Panc1 (cell line): ENCODE data around the gene GIN1. TPM values are rescaled to one million over a fixed set of nuclear protein-coding genes. Genes with fewer than 3 reads are reported as not detected.
"Not testable (repeated sequence)": the region's sequence is repeated elsewhere in the genome, so short reads cannot be mapped to it uniquely, and the experiment has no call there.

Experiments
- ATAC-seq: fragments of 200-7000 bp; cut with Tn5 transposase; 2 replicates; pipeline ENCODE4 v1.9.1; 2020; ENCODE audit warnings: mild to moderate bottlenecking, moderate library complexity
- BruUV-seq: library from RNA; stranded (reverse); fragments of 400-500 nt; replicated peaks from 2 replicates; lab custom pipeline; 2021; lab: Mats Ljungman, UMichigan
- CTCF ChIA-PET: fragments of 300-600 bp; sonication (Branson Sonifier 250); formaldehyde crosslinking; loops from one replicate; lab custom pipeline; 2022; ENCODE audit warnings: antibody characterized with exemption; lab: Charles Lee
- POLR2A ChIA-PET: fragments of 300-600 bp; sonication (Branson Sonifier 250); formaldehyde crosslinking; loops from one replicate; lab custom pipeline; 2022; ENCODE audit warnings: antibody characterized with exemption; lab: Charles Lee
- DNase-seq: peaks from one replicate; pipeline ENCODE4 v3.0.0-alpha.2; 2010; ENCODE audit warnings: low read depth, low spot score
- H3K27ac ChIP-seq: 2 replicates; pipeline ENCODE4 v1.5.1; 2011; ENCODE audit warnings: mild to moderate bottlenecking, low read length, inconsistent platforms
- H3K27me3 ChIP-seq: fragments of 200-500 bp; sonication (Bioruptor generic); 2 replicates; pipeline ENCODE4 v1.6.0; 2014; ENCODE audit warnings: low read length, inconsistent platforms; ENCODE audit not compliant: control insufficient read depth, insufficient read depth
- H3K36me3 ChIP-seq: fragments of 200-500 bp; sonication (Bioruptor generic); 2 replicates; pipeline ENCODE4 v1.5.1; 2014; ENCODE audit warnings: inconsistent platforms, mild to moderate bottlenecking, low read length, moderate library complexity; ENCODE audit not compliant: control insufficient read depth, insufficient read depth
- H3K4me1 ChIP-seq: 2 replicates; pipeline ENCODE4 v1.5.1; 2011; ENCODE audit warnings: inconsistent platforms, mild to moderate bottlenecking, low read length, moderate library complexity; ENCODE audit not compliant: control insufficient read depth, insufficient read depth
- H3K4me3 ChIP-seq, 2 experiments: 2 replicates each; pipeline ENCODE4 v1.5.1; 2011 to 2012; ENCODE audit warnings: low read depth in 2 of 2, low read length in 2 of 2, mild to moderate bottlenecking in 2 of 2, inconsistent platforms in 1 of 2, moderate library complexity in 1 of 2
- H3K9me3 ChIP-seq: fragments of 200-500 bp; sonication (Bioruptor generic); 2 replicates; pipeline ENCODE4 v1.5.1; 2014; ENCODE audit warnings: low read depth, mild to moderate bottlenecking, inconsistent platforms, low read length, moderate library complexity; ENCODE audit not compliant: control insufficient read depth, insufficient read depth
- CTCF ChIP-seq: fragments of 450-650 bp; IDR thresholded peaks from 2 replicates; pipeline ENCODE4 v1.5.1; 2017; ENCODE audit warnings: mild to moderate bottlenecking
- POLR2AphosphoS5 ChIP-seq: IDR thresholded peaks from 2 replicates; pipeline ENCODE4 v1.6.1; 2012; ENCODE audit warnings: mild to moderate bottlenecking, low read depth, low read length, moderate library complexity
- REST ChIP-seq, 2 experiments: IDR thresholded peaks; 2 replicates each; pipeline ENCODE4 v1.6.1; 2011 to 2012; ENCODE audit warnings: low read depth in 2 of 2, control low read depth in 1 of 2, low read length in 1 of 2, mild to moderate bottlenecking in 1 of 2, moderate library complexity in 1 of 2; ENCODE audit not compliant: insufficient read depth in 1 of 2
- SIN3A ChIP-seq: IDR thresholded peaks from 2 replicates; pipeline ENCODE4 v1.6.1; 2012; ENCODE audit warnings: low read depth, mild to moderate bottlenecking, low read length, moderate library complexity, borderline replicate concordance; ENCODE audit not compliant: insufficient read depth
- TCF7L2 ChIP-seq: IDR thresholded peaks from 2 replicates; pipeline ENCODE4 v1.6.1; 2011; ENCODE audit warnings: mild to moderate bottlenecking, low read depth, low read length, inconsistent platforms
- in situ Hi-C: cut with HindIII; loops from 2 replicates; pipeline ENCODE4 v1.10.0; 2016; ENCODE audit warnings: low sequenced_read_pairs, low pct_unique_long_range_greater_than_20kb
- intact Hi-C: fragments of 100-400 bp; cut with micrococcal nuclease; formaldehyde crosslinking; loops from one replicate; pipeline ENCODE4 v1.10.0; 2022; ENCODE audit not compliant: unreplicated experiment
- total RNA-seq: library from RNA; stranded (reverse); gene quantifications from one replicate; pipeline ENCODE4 v1.2.1, GENCODE V29; 2021; ENCODE audit not compliant: unreplicated experiment

GIN1 gene
- total RNA-seq, 1 experiment from 2014 or later, result 4.5 TPM

GRCh38 chr5:103145196-103145595 lies 25.3 kb upstream of the GIN1 start:
- no peak for ATAC-seq
- BruUV-seq, result no TSS peak
- POLR2A ChIA-PET, result no interaction called here
- H3K9me3 ChIP-seq, result no peaks in the 10 kb centered on the region
- in situ Hi-C loops, result no loop called here
- no peak overlapping the region for H3K27ac ChIP-seq
- H3K36me3 ChIP-seq, result no peaks in the 10 kb centered on the region; the same call in 1 of the 2 replicates
- no peaks in the 10 kb centered on the region for H3K4me1 ChIP-seq
- intact Hi-C loops, result no loop called here
- CTCF ChIA-PET, result no interaction called here
- no peak overlapping the region for H3K4me3 ChIP-seq
- TF ChIP-seq SIN3A, result no peak
- TF ChIP-seq CTCF, result no peak
- no peak for TF ChIP-seq REST (IDR thresholded peaks at IDR 0.05; ENCODE audit: insufficient read depth in 1 of 2, low read depth in 2 of 2, low read length in 1 of 2)
- TF ChIP-seq POLR2AphosphoS5, result no peak
- TF ChIP-seq TCF7L2, result no peak
- no peaks in the 10 kb centered on the region for H3K27me3 ChIP-seq
- DNase-seq, result no peak

- H3K36me3 ChIP-seq, in situ Hi-C loops, CTCF ChIA-PET, H3K4me3 ChIP-seq, H3K9me3 ChIP-seq, H3K27ac ChIP-seq, H3K27me3 ChIP-seq, intact Hi-C loops, ATAC-seq, POLR2A ChIA-PET, H3K4me1 ChIP-seq, DNase-seq, BruUV-seq: not testable (repeated sequence)
Measured at GRCh38 chr5:103142132-103142531, 22.2 kb upstream of the GIN1 start.

DNA sequence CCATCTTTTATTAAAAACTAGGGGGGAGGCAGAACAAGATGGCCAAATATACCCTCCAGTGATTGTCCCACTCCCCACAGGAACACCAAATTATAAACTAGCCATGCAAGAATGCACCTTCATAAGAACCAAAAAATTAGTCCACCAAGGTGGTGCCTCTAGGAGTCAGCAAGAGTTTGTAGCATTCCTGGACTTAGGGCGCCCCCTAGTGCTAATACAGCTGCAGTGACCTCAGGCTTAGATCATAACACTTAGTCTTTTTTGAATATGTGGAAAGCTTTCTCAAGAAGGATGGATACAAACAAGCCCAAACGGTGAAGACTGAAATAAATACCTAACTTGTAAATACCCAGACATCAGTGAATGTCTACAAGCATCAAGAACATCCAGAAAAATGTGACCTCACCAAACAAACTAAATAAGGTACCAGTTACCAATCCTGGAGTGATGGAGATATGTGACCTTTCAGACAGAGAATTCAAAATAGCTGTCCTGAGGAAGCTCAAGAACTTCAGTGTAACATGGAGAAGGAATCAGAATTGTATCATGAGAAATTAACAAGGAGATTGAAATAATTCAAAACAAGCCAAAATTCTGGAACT lies 19.4 kb upstream of the GIN1 start:
- POLR2A ChIA-PET, result no interaction called here
- peak; percentile 39 for DNase-seq
- no peak overlapping the region for H3K27ac ChIP-seq
- peaks cover 5% of the 10 kb centered on the region for H3K36me3 ChIP-seq
- TF ChIP-seq TCF7L2, result no peak
- no peak for TF ChIP-seq REST (IDR thresholded peaks at IDR 0.05; ENCODE audit: insufficient read depth in 1 of 2, low read depth in 2 of 2, low read length in 1 of 2)
- TF ChIP-seq CTCF, result peak; percentile 89
- in situ Hi-C loops (no loop called here), intact Hi-C loops (loop anchor here (2.0 to 10.0 kb wide), 4 partner anchors 99 to 555 kb away; no protein-coding TSS in a partner anchor)
- no peaks in the 10 kb centered on the region for H3K27me3 ChIP-seq
- BruUV-seq, result no TSS peak
- no peak overlapping the region for H3K4me3 ChIP-seq
- no peaks in the 10 kb centered on the region for H3K9me3 ChIP-seq
- H3K4me1 ChIP-seq, result no peaks in the 10 kb centered on the region
- peak; percentile 98 for ATAC-seq
- CTCF ChIA-PET, result no interaction called here
